Measurements from ENCODE around the gene TAF5L. TPM values are rescaled to one million over a fixed set of nuclear protein-coding genes. Genes with fewer than 3 reads are reported as not detected.

The TAF5L gene
- total RNA-seq, 1 donor from 2014 or later: 18.8 TPM

DNA sequence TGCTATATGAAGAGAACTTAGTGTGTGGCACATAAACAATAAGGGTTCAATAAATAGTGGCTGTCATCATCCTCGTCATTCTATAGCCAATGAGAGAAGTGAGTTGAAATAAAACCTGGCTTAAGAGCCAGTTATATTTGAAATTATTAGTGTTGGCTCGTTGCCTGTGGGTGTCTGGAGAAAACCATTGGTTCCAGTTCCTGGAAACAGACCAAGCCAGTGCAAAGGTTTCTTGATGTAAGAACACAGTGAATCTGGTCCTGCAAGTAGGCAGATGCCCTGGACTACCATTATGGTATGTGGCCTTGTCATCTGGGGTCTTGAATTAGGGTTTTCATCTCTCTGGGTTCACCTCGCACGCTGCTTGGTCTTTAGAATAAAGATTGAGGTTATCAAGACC lies 43.4 kb upstream of the TAF5L start:
- no peak for TF ChIP-seq CTCF (IDR thresholded peaks at IDR 0.05)
- Mint-ChIP-seq H3K9me3 (ENCODE audit: low read depth) (no peaks in the 10 kb centered on the region), H3K27ac (ENCODE audit: unreplicated experiment) (peak overlapping the region; percentile 1), H3K4me1 (ENCODE audit: low read depth) (peaks cover 12% of the 10 kb centered on the region), H3K27me3 (ENCODE audit: low read depth) (no peaks in the 10 kb centered on the region), H3K36me3 (ENCODE audit: low read depth) (no peaks in the 10 kb centered on the region), H3K4me3 (ENCODE audit: unreplicated experiment) (no peak overlapping the region)
- DNase-seq (ENCODE audit: low spot score): no peak

GRCh38 chr1:229666585-229666984 lies 40.7 kb upstream of the TAF5L start:
- H3K4me3 Mint-ChIP-seq (ENCODE audit: unreplicated experiment): no peak overlapping the region
- H3K4me1 Mint-ChIP-seq (ENCODE audit: low read depth): peaks cover 15% of the 10 kb centered on the region
- TF ChIP-seq CTCF (IDR thresholded peaks at IDR 0.05): no peak
- no peaks in the 10 kb centered on the region for H3K9me3 Mint-ChIP-seq (ENCODE audit: low read depth)
- peaks cover 3% of the 10 kb centered on the region for H3K36me3 Mint-ChIP-seq (ENCODE audit: low read depth)
- no peak for DNase-seq (ENCODE audit: low spot score)
- no peaks in the 10 kb centered on the region for H3K27me3 Mint-ChIP-seq (ENCODE audit: low read depth)
- no peak overlapping the region for H3K27ac Mint-ChIP-seq (ENCODE audit: unreplicated experiment)

GRCh38 chr1:229665912-229666558 lies 40.1 kb upstream of the TAF5L start:
- DNase-seq (ENCODE audit: low spot score): no peak
- no peak overlapping the region for H3K4me3 Mint-ChIP-seq (ENCODE audit: unreplicated experiment)
- H3K36me3 Mint-ChIP-seq (ENCODE audit: low read depth): peaks cover 5% of the 10 kb centered on the region
- no peak overlapping the region for H3K27ac Mint-ChIP-seq (ENCODE audit: unreplicated experiment)
- no peaks in the 10 kb centered on the region for H3K9me3 Mint-ChIP-seq (ENCODE audit: low read depth)
- H3K27me3 Mint-ChIP-seq (ENCODE audit: low read depth): no peaks in the 10 kb centered on the region
- no peak for TF ChIP-seq CTCF (IDR thresholded peaks at IDR 0.05)
- peaks cover 21% of the 10 kb centered on the region for H3K4me1 Mint-ChIP-seq (ENCODE audit: low read depth)

DNA sequence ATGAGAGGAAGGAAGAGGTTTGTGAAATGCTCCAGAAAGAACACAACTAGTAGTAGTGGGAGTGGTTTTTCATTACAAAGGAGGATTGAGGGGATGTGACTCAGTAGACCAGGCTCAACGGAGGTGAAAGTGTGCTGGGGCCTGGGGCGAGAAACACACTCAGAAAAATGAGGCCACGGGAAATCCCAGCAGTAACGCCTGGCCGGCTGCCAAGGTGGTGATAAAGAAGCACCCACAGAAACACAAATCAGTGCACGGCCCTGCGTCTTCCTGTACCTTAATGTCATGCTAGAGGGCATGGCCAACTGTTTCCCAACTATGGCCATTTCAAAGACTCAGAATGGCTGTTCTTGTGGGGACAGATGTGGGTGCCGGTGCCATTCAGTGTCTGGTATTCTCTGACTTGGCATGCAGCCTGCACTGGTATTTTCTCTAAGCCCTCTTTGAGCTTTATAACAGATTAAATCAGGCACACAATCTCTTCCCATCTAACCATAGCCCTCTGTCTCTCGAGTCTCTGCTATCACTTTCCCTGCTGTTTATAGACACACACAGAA lies 38.3 kb upstream of the TAF5L start:
- peaks cover 18% of the 10 kb centered on the region for H3K4me1 Mint-ChIP-seq (ENCODE audit: low read depth)
- no peaks in the 10 kb centered on the region for H3K9me3 Mint-ChIP-seq (ENCODE audit: low read depth)
- no peak overlapping the region for H3K4me3 Mint-ChIP-seq (ENCODE audit: unreplicated experiment)
- TF ChIP-seq CTCF (IDR thresholded peaks at IDR 0.05): no peak
- H3K36me3 Mint-ChIP-seq (ENCODE audit: low read depth): peaks cover 8% of the 10 kb centered on the region
- no peaks in the 10 kb centered on the region for H3K27me3 Mint-ChIP-seq (ENCODE audit: low read depth)
- DNase-seq (ENCODE audit: low spot score): no peak
- H3K27ac Mint-ChIP-seq (ENCODE audit: unreplicated experiment): no peak overlapping the region

DNA sequence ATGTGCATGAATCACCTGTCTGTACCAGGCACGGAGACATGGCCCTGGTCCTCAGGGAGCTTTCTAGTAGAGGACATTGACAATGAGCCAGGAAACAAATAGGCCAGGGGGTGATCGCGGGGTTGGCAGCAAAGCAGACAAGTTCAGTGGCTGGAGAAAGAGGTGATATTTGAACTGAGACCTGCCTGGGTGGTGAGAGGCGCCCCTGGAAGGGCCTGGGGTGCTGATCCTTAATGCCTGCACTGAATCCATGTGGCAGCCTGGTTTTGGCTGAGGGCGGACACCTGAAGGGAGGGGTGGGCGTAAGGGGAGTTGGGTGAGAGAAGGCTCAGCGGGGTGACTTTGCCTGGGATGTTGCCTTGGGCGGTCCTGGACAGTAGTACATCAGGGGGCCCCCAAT lies 36.0 kb upstream of the TAF5L start:
- Mint-ChIP-seq H3K4me1 (ENCODE audit: low read depth) (peaks cover 14% of the 10 kb centered on the region), H3K27ac (ENCODE audit: unreplicated experiment) (no peak overlapping the region), H3K4me3 (ENCODE audit: unreplicated experiment) (no peak overlapping the region), H3K9me3 (ENCODE audit: low read depth) (no peaks in the 10 kb centered on the region), H3K27me3 (ENCODE audit: low read depth) (no peaks in the 10 kb centered on the region), H3K36me3 (ENCODE audit: low read depth) (peaks cover 8% of the 10 kb centered on the region)
- TF ChIP-seq CTCF (IDR thresholded peaks at IDR 0.05): no peak
- no peak for DNase-seq (ENCODE audit: low spot score)
